Body of pancreas (tissue), 4 donors: ENCODE results near the gene MED25. TPM values are rescaled to one million over a fixed set of nuclear protein-coding genes. Genes with fewer than 3 reads are reported as not detected.

ENCODE experiments used
- ATAC-seq: fragments of 150-250 bp; one replicate; pipeline ENCODE4 v1.9.1; 2016
- DNase-seq, 4 donors: peaks; one replicate each; pipeline ENCODE4 v3.0.0-alpha.2; 2019
- H3K27ac ChIP-seq, 4 donors: fragments of 200-600 bp; sonication (generic); 1 replicate in 3 of 4; 2 replicates in 1 of 4; pipeline versions ENCODE4 v1.5.1 to v1.6.1; 2016 to 2019; ENCODE audit warnings: mild to moderate bottlenecking in 1 of 4, mixed read lengths in 1 of 4, moderate library complexity in 1 of 4
- H3K27me3 ChIP-seq, 2 donors: fragments of 200-600 bp; sonication (generic); one replicate each; pipeline ENCODE4 v1.6.0; 2016; ENCODE audit warnings: mild to moderate bottlenecking in 1 of 2
- H3K36me3 ChIP-seq, 2 donors: fragments of 200-600 bp; sonication (generic); replicated peaks in 1 of 2; 2 replicates each; pipeline ENCODE4 v1.5.1; 2016; ENCODE audit warnings: low read depth in 2 of 2; ENCODE audit not compliant: insufficient read depth in 1 of 2
- H3K4me1 ChIP-seq: fragments of 200-600 bp; sonication (generic); one replicate; pipeline ENCODE4 v1.6.0; 2016
- H3K4me3 ChIP-seq, 2 donors: fragments of 200-600 bp; sonication (generic); 1 replicate in 1 of 2; 2 replicates in 1 of 2; pipeline ENCODE4 v1.5.1; 2016 to 2019
- H3K9me3 ChIP-seq, 3 donors: fragments of 200-600 bp; sonication (generic); 1 replicate in 2 of 3; 2 replicates in 1 of 3; pipeline ENCODE4 v1.5.1; 2016
- CTCF ChIP-seq, 7 experiments: fragments of 450-650 bp in 4 of 7; fragments of 200-600 bp in 3 of 7; sonication (generic) in 3 of 7; IDR thresholded peaks; one replicate each; pipeline ENCODE4 v1.5.1; 2016 to 2019; ENCODE audit warnings: antibody characterized with exemption in 7 of 7
- POLR2A ChIP-seq, 3 donors: fragments of 450-650 bp; IDR thresholded peaks; one replicate each; pipeline ENCODE4 v1.6.1; 2016; ENCODE audit warnings: antibody characterized with exemption in 3 of 3, mild to moderate bottlenecking in 2 of 3
- WGBS, 2 donors: methylation state at CpG; one replicate each; pipeline ENCODE4 v1.1.5; 2017; 5-methylcytosine and 5-hydroxymethylcytosine counted together
- intact Hi-C: fragments of 100-400 bp; cut with DNase I; formaldehyde crosslinking; loops from one replicate; pipeline ENCODE4 v1.15.1; 2023
- total RNA-seq, 2 donors: library from RNA; depleted of rRNA; stranded (reverse); fragments of >200 nt; gene quantifications; one replicate each; pipeline ENCODE4 v1.1.0, GENCODE V29; 2016

Gene MED25
- total RNA-seq, 2 donors from 2014 or later, result 15.8 to 16.9 TPM

- Histone ChIP-seq H3K9me3 (no peaks in the 10 kb centered on the region), H3K4me1 (peaks cover 36% of the 10 kb centered on the region), H3K4me3 (peak overlapping the region; percentile 44 to 75), H3K27me3 (no peaks in the 10 kb centered on the region), H3K27ac (peak overlapping the region; percentile 93 to 99 (median 99)), H3K36me3 (peaks cover 0 to 2% of the 10 kb centered on the region in 2 donors)
- ATAC-seq (peak; percentile 18), DNase-seq (peak in 3 of 4 donors; percentile 47 to 59 (median 47))
- WGBS, 2 donors, result 1% methylated on average over 30 to 59 of the region's 78 CpGs
- TF ChIP-seq CTCF (IDR thresholded peaks at IDR 0.05) (no peak), POLR2A (IDR thresholded peaks at IDR 0.05) (no peak)
- intact Hi-C loops, result no loop called here
Observed at GRCh38 chr19:49851456-49852259, 33.6 kb downstream of the MED25 start.

GRCh38 chr19:49852631-49853126 is 34.6 kb downstream of the MED25 start:
- H3K4me1 ChIP-seq, result peaks cover 36% of the 10 kb centered on the region
- no peaks in the 10 kb centered on the region for H3K9me3 ChIP-seq
- 46 to 47% methylated on average over 14 of the region's 14 CpGs for WGBS, 2 donors
- no peaks in the 10 kb centered on the region for H3K27me3 ChIP-seq
- intact Hi-C loops, result no loop called here
- H3K27ac ChIP-seq, result peak overlapping the region in 2 of 4 donors; percentile 28 to 99
- DNase-seq, result peak in 1 of 4 donors; percentile 7
- H3K4me3 ChIP-seq, result no peak overlapping the region
- TF ChIP-seq POLR2A (IDR thresholded peaks at IDR 0.05) (no peak), CTCF (IDR thresholded peaks at IDR 0.05) (no peak)
- H3K36me3 ChIP-seq, result peaks cover 0 to 2% of the 10 kb centered on the region in 2 donors
- no peak for ATAC-seq

- H3K4me1 ChIP-seq, result peaks cover 36% of the 10 kb centered on the region
- WGBS, 2 donors, result 73 to 76% methylated on average over 6 to 10 of the region's 10 CpGs
- no peaks in the 10 kb centered on the region for H3K27me3 ChIP-seq
- intact Hi-C loops, result no loop called here
- ATAC-seq (no peak), DNase-seq (no peak)
- H3K27ac ChIP-seq, result peak overlapping the region in 2 of 4 donors; percentile 5 to 25
- H3K4me3 ChIP-seq, result no peak overlapping the region
- TF ChIP-seq CTCF (IDR thresholded peaks at IDR 0.05) (no peak), POLR2A (IDR thresholded peaks at IDR 0.05) (no peak)
- no peaks in the 10 kb centered on the region for H3K9me3 ChIP-seq
- H3K36me3 ChIP-seq, result peaks cover 4 to 7% of the 10 kb centered on the region in 2 donors
Observed at GRCh38 chr19:49853852-49854377, 35.8 kb downstream of the MED25 start.

- Histone ChIP-seq H3K27me3 (no peaks in the 10 kb centered on the region), H3K4me3 (no peak overlapping the region), H3K36me3 (peaks cover 4 to 8% of the 10 kb centered on the region in 2 donors), H3K27ac (peak overlapping the region in 1 of 4 donors; percentile 5), H3K4me1 (peaks cover 34% of the 10 kb centered on the region), H3K9me3 (no peaks in the 10 kb centered on the region)
- intact Hi-C loops, result no loop called here
- 82 to 83% methylated on average over 3 to 33 of the region's 39 CpGs for WGBS, 2 donors
- no peak for TF ChIP-seq POLR2A (IDR thresholded peaks at IDR 0.05)
- no peak for TF ChIP-seq CTCF (IDR thresholded peaks at IDR 0.05)
- peak in 1 of 4 donors; percentile 18 for DNase-seq
- ATAC-seq, result no peak
Observed at GRCh38 chr19:49854378-49855263, 36.5 kb downstream of the MED25 start.
